ENCODE results near the gene CBY1.
A peak's percentile ranks its signal among the peaks of the same experiment; 100 is the strongest.

The CBY1 gene

DNA sequence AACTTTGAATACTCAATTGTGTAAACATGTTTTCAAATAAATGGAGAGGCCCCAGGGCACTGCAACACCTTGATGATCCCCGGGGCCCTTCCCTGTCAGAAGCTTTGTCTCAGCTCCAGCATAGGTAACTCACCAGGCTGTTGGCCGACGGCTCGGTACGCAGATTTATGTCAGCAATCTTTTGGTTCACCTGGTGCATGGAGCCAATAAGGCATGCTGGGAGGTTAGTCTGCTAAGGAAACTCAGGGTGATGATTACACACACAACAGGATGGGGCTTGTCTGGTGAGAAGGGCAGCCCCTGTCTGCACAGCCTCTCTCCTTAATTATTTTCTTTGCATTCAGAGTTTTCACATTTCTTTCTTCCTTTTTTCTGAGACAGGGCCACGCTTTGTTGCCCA is 11.0 kb upstream of the CBY1 start:
- no peak for DNase-seq (ENCODE audit: insufficient read length, low spot score)
- FAIRE-seq, result no peak
- no peak for TF ChIP-seq POU2F2 (IDR thresholded peaks at IDR 0.05; ENCODE audit: low read depth, low read length)
- TF ChIP-seq POLR2A (IDR thresholded peaks at IDR 0.05; ENCODE audit: low read depth, low read length), result no peak
- TF ChIP-seq POLR2AphosphoS5 (IDR thresholded peaks at IDR 0.05; ENCODE audit: low read depth, low read length), result no peak
- no peak for TF ChIP-seq PAX5 (IDR thresholded peaks at IDR 0.05; ENCODE audit: insufficient read depth, low read length, severe bottlenecking)
- TF ChIP-seq TAF1 (IDR thresholded peaks at IDR 0.05; ENCODE audit: low read depth, low read length), result no peak
- TF ChIP-seq SPI1 (IDR thresholded peaks at IDR 0.05; ENCODE audit: low read depth, low read length), result no peak

- no peak for FAIRE-seq
- no peak for TF ChIP-seq SPI1 (IDR thresholded peaks at IDR 0.05; ENCODE audit: low read depth, low read length)
- no peak for TF ChIP-seq POU2F2 (IDR thresholded peaks at IDR 0.05; ENCODE audit: low read depth, low read length)
- TF ChIP-seq POLR2AphosphoS5 (IDR thresholded peaks at IDR 0.05; ENCODE audit: low read depth, low read length), result no peak
- TF ChIP-seq POLR2A (IDR thresholded peaks at IDR 0.05; ENCODE audit: low read depth, low read length), result no peak
- TF ChIP-seq PAX5 (IDR thresholded peaks at IDR 0.05; ENCODE audit: insufficient read depth, low read length, severe bottlenecking), result no peak
- TF ChIP-seq TAF1 (IDR thresholded peaks at IDR 0.05; ENCODE audit: low read depth, low read length), result no peak
- DNase-seq (ENCODE audit: insufficient read length, low spot score), result no peak
Measured at GRCh38 chr22:38649841-38650522, 6.5 kb upstream of the CBY1 start.

DNA sequence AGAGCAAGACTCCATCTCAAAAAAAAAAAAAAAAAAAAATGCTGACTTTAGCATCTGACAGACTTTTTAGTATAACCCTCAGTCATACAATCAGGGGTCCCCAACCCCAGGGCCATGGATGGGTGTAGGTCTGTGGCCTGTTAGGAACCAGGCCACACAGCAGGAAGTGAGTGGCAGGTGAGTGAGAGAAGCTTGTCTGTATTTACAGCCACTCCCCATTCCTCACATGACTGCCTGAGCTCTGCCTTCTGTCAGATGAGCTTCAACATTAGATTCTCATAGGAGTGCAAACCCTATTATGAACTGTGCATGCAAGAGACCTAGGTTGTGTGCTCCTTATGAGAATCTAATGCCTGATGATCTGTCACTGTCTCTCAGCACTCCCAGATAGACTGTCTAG is 3.6 kb upstream of the CBY1 start:
- DNase-seq (ENCODE audit: insufficient read length, low spot score), result no peak
- no peak for TF ChIP-seq POU2F2 (IDR thresholded peaks at IDR 0.05; ENCODE audit: low read depth, low read length)
- no peak for TF ChIP-seq POLR2A (IDR thresholded peaks at IDR 0.05; ENCODE audit: low read depth, low read length)
- TF ChIP-seq TAF1 (IDR thresholded peaks at IDR 0.05; ENCODE audit: low read depth, low read length), result no peak
- TF ChIP-seq PAX5 (IDR thresholded peaks at IDR 0.05; ENCODE audit: insufficient read depth, low read length, severe bottlenecking), result no peak
- TF ChIP-seq SPI1 (IDR thresholded peaks at IDR 0.05; ENCODE audit: low read depth, low read length), result no peak
- no peak for TF ChIP-seq POLR2AphosphoS5 (IDR thresholded peaks at IDR 0.05; ENCODE audit: low read depth, low read length)
- FAIRE-seq, result no peak

DNA sequence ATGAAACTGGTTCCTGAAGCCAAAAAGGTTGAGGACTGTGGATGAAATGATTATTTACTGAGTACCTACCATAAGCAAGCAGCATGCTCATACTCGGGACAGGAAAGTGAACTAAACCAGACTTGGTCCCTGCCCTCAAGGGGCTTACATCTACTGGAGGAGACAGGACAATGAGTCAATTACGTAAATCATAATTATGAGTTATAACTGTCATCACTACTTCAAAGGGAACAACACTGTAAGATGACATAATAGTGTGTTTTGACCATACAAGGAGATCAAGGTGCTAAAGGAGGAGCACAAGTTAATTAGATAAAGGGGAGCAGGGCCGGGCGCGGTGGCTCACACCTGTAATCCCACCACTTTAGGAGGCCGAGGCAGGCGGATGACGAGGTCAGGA is 2.7 kb upstream of the CBY1 start:
- no peak for DNase-seq (ENCODE audit: insufficient read length, low spot score)
- no peak for FAIRE-seq
- TF ChIP-seq PAX5 (IDR thresholded peaks at IDR 0.05; ENCODE audit: insufficient read depth, low read length, severe bottlenecking) (no peak), POLR2A (IDR thresholded peaks at IDR 0.05; ENCODE audit: low read depth, low read length) (no peak), POU2F2 (IDR thresholded peaks at IDR 0.05; ENCODE audit: low read depth, low read length) (no peak)

- FAIRE-seq (no peak), DNase-seq (ENCODE audit: insufficient read length, low spot score) (no peak)
- TF ChIP-seq POLR2AphosphoS5 (IDR thresholded peaks at IDR 0.05; ENCODE audit: low read depth, low read length) (no peak), TAF1 (IDR thresholded peaks at IDR 0.05; ENCODE audit: low read depth, low read length) (no peak), SPI1 (IDR thresholded peaks at IDR 0.05; ENCODE audit: low read depth, low read length) (no peak), POU2F2 (IDR thresholded peaks at IDR 0.05; ENCODE audit: low read depth, low read length) (no peak), POLR2A (IDR thresholded peaks at IDR 0.05; ENCODE audit: low read depth, low read length) (no peak), PAX5 (IDR thresholded peaks at IDR 0.05; ENCODE audit: insufficient read depth, low read length, severe bottlenecking) (no peak)
Measured at GRCh38 chr22:38655519-38656255, 751 bp upstream of the CBY1 start.

DNA sequence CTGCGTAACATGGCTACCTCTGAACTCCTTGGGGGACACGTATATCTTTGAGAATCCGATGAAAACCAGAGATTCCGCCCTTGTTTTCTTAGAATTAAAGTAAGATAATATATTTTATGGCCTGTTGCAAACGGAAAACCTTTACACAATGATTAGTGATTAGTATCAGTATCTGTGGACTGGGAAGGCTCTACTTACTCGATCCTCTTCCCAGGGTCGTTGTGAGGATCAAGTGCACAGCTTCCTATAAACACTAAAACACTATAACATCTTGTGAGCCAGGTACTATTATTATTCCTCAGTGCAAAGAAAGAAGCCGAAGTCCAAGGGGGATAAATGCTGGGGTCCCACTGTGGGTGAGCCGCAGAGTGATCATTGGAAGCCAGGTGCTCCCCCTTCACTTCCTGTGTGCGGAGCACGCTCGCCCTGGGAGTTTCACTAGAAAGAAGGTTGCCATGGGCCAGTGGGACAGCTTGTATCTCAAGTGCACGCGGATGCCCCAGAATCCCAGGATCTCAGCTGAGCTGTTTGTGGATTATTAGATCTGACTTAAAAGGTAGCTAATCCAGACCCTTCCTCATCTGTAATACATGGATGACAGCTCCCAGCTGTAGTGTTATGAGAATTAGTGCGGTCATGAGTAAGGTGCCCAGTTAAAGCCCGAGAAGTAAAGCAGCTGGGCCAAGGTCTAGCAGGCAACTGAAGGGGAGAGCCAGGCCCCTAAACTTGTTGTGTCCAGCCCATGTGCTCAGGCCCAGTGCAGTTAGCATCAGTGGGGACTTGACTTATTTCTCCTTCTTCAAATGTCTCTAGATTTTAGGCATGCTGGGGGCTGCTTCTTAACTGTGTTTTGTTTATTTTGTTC is 839 bp downstream of the CBY1 start:
- DNase-seq (ENCODE audit: insufficient read length, low spot score) (no peak), FAIRE-seq (no peak)
- TF ChIP-seq PAX5 (IDR thresholded peaks at IDR 0.05; ENCODE audit: insufficient read depth, low read length, severe bottlenecking), result no peak
- TF ChIP-seq POLR2A (IDR thresholded peaks at IDR 0.05; ENCODE audit: low read depth, low read length), result peak; percentile 16; the same call in 1 of the 2 replicates
- 0 out of 2 replicates have a peak, but pooled peaks have one; percentile 4 for TF ChIP-seq POLR2AphosphoS5 (IDR thresholded peaks at IDR 0.05; ENCODE audit: low read depth, low read length)
- no peak for TF ChIP-seq TAF1 (IDR thresholded peaks at IDR 0.05; ENCODE audit: low read depth, low read length)
- no peak for TF ChIP-seq POU2F2 (IDR thresholded peaks at IDR 0.05; ENCODE audit: low read depth, low read length)
- no peak for TF ChIP-seq SPI1 (IDR thresholded peaks at IDR 0.05; ENCODE audit: low read depth, low read length)

- DNase-seq (ENCODE audit: insufficient read length, low spot score) (no peak), FAIRE-seq (no peak)
- no peak for TF ChIP-seq PAX5 (IDR thresholded peaks at IDR 0.05; ENCODE audit: insufficient read depth, low read length, severe bottlenecking)
- no peak for TF ChIP-seq TAF1 (IDR thresholded peaks at IDR 0.05; ENCODE audit: low read depth, low read length)
- no peak for TF ChIP-seq SPI1 (IDR thresholded peaks at IDR 0.05; ENCODE audit: low read depth, low read length)
- TF ChIP-seq POLR2A (IDR thresholded peaks at IDR 0.05; ENCODE audit: low read depth, low read length), result no peak
- no peak for TF ChIP-seq POU2F2 (IDR thresholded peaks at IDR 0.05; ENCODE audit: low read depth, low read length)
- no peak for TF ChIP-seq POLR2AphosphoS5 (IDR thresholded peaks at IDR 0.05; ENCODE audit: low read depth, low read length)
Measured at GRCh38 chr22:38674888-38675287, 18.4 kb downstream of the CBY1 start.

- no peak for TF ChIP-seq PAX5 (IDR thresholded peaks at IDR 0.05; ENCODE audit: insufficient read depth, low read length, severe bottlenecking)
- TF ChIP-seq POLR2A (IDR thresholded peaks at IDR 0.05; ENCODE audit: low read depth, low read length), result no peak
- TF ChIP-seq POU2F2 (IDR thresholded peaks at IDR 0.05; ENCODE audit: low read depth, low read length), result no peak
- TF ChIP-seq TAF1 (IDR thresholded peaks at IDR 0.05; ENCODE audit: low read depth, low read length), result no peak
- no peak for TF ChIP-seq SPI1 (IDR thresholded peaks at IDR 0.05; ENCODE audit: low read depth, low read length)
- TF ChIP-seq POLR2AphosphoS5 (IDR thresholded peaks at IDR 0.05; ENCODE audit: low read depth, low read length), result no peak
- FAIRE-seq, result no peak
- DNase-seq (ENCODE audit: insufficient read length, low spot score), result no peak
Measured at GRCh38 chr22:38675833-38676232, 19.4 kb downstream of the CBY1 start.
